Dendritic cell treated with granulocyte-macrophage colony-stimulating factor and Interleukin-4, amounts not matched to agents 40 ng/mL and 50 ng/mL, for 4 days (primary cell): ENCODE measurements around the gene C2orf76.
"Not testable (repeated sequence)": the region's sequence is repeated elsewhere in the genome, so short reads cannot be mapped to it uniquely, and the experiment has no call there.

Experiments
- H3K27ac Mint-ChIP-seq: one replicate; pipeline ENCODE4 v1.8.0; 2022; ENCODE audit warnings: mild to moderate bottlenecking, mixed read lengths
- H3K27me3 Mint-ChIP-seq: one replicate; pipeline ENCODE4 v1.8.0; 2022; ENCODE audit warnings: mild to moderate bottlenecking, mixed read lengths
- H3K36me3 Mint-ChIP-seq: one replicate; pipeline ENCODE4 v1.8.0; 2022; ENCODE audit warnings: low read depth, mixed read lengths
- H3K4me1 Mint-ChIP-seq: one replicate; pipeline ENCODE4 v1.8.0; 2022; ENCODE audit warnings: low read depth, mixed read lengths
- H3K4me3 Mint-ChIP-seq: one replicate; pipeline ENCODE4 v1.8.0; 2022; ENCODE audit warnings: mild to moderate bottlenecking, moderate library complexity, mixed read lengths
- H3K9me3 Mint-ChIP-seq: one replicate; pipeline ENCODE4 v1.8.0; 2022; ENCODE audit warnings: mixed read lengths
- intact Hi-C: fragments of 100-400 bp; cut with micrococcal nuclease; formaldehyde crosslinking; loops from one replicate; pipeline ENCODE4 v1.15.0; 2022

The C2orf76 gene

GRCh38 chr2:119389615-119390306, 23.1 kb upstream of the C2orf76 start:
- peaks cover 40% of the 10 kb centered on the region for H3K4me1 Mint-ChIP-seq
- H3K27ac Mint-ChIP-seq = peak overlapping the region; percentile 73
- no peaks in the 10 kb centered on the region for H3K9me3 Mint-ChIP-seq
- H3K4me3 Mint-ChIP-seq = no peak overlapping the region
- no peaks in the 10 kb centered on the region for H3K27me3 Mint-ChIP-seq
- H3K36me3 Mint-ChIP-seq = no peaks in the 10 kb centered on the region
- intact Hi-C loops = no loop called here

- H3K4me3 Mint-ChIP-seq = no peak overlapping the region
- H3K36me3 Mint-ChIP-seq = no peaks in the 10 kb centered on the region
- intact Hi-C loops = no loop called here
- H3K27ac Mint-ChIP-seq = peak overlapping the region; percentile 84
- no peaks in the 10 kb centered on the region for H3K27me3 Mint-ChIP-seq
- H3K9me3 Mint-ChIP-seq = no peaks in the 10 kb centered on the region
- peaks cover 45% of the 10 kb centered on the region for H3K4me1 Mint-ChIP-seq
Measured at GRCh38 chr2:119387381-119388129, 20.9 kb upstream of the C2orf76 start.

GRCh38 chr2:119385466-119385865, 18.8 kb upstream of the C2orf76 start:
- intact Hi-C loops = no loop called here
- H3K27me3 Mint-ChIP-seq = no peaks in the 10 kb centered on the region
- no peak overlapping the region for H3K27ac Mint-ChIP-seq
- no peak overlapping the region for H3K4me3 Mint-ChIP-seq
- no peaks in the 10 kb centered on the region for H3K36me3 Mint-ChIP-seq
- no peaks in the 10 kb centered on the region for H3K9me3 Mint-ChIP-seq
- peaks cover 45% of the 10 kb centered on the region for H3K4me1 Mint-ChIP-seq

DNA sequence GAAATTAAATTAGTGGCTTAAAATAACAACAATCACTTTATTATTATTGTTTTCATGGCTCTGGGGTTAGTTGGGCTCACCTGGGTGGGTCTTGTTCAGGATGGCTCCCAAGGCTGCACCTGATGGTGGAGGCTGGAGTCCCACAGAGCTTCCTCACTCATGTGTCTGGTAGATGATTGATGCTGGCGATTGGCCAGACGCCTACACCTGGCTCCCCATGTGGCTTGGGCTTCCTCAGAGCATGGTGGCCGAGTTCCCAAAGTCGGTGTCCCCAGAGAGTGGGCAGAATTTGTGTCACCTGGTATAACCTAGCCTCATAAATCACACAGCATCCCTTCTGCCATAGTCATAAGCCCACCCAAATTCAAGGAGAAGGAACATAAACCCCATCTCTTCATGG, 18.3 kb upstream of the C2orf76 start:
- H3K27ac Mint-ChIP-seq = no peak overlapping the region
- intact Hi-C loops = no loop called here
- H3K36me3 Mint-ChIP-seq = no peaks in the 10 kb centered on the region
- no peak overlapping the region for H3K4me3 Mint-ChIP-seq
- peaks cover 43% of the 10 kb centered on the region for H3K4me1 Mint-ChIP-seq
- H3K9me3 Mint-ChIP-seq = no peaks in the 10 kb centered on the region
- H3K27me3 Mint-ChIP-seq = no peaks in the 10 kb centered on the region

DNA sequence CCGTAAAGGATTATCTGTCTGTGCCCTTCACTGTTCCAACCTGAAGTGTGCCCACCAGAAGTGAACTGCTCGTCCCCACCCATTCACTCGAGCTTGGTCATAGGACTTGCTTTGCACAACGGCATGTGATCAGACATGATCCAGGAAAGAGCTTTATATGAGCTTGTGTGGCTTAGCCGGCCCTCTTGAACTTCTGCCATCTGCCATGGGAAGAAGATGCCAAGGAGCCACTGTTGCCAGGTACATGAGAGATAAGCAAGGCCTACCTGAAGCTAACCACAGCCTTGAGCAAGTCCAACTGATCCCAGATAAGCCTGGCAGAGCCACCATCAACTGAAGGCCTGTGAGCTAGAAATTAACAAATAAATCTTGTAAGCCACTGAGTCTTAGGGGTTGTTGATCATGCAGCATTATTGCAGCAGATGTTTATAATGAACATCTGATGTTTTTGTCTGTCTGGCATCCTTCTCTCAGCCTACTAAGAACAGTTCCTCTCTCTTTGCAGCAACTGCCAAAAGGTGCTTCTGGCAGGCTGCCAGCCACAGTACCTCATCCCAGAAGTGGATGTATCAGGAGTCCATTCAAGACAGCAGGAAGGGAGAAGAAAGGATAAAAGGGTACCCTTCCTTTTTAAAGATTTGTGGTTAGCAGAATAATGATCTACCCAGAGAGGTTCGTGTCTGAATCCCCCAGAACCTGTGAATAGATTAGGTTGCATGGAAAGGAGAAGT, 16.9 kb upstream of the C2orf76 start:
- no peak overlapping the region for H3K27ac Mint-ChIP-seq
- H3K27me3 Mint-ChIP-seq = no peaks in the 10 kb centered on the region
- no peak overlapping the region for H3K4me3 Mint-ChIP-seq
- intact Hi-C loops = no loop called here
- no peaks in the 10 kb centered on the region for H3K9me3 Mint-ChIP-seq
- H3K4me1 Mint-ChIP-seq = peaks cover 30% of the 10 kb centered on the region
- no peaks in the 10 kb centered on the region for H3K36me3 Mint-ChIP-seq

GRCh38 chr2:119378566-119378965, 11.9 kb upstream of the C2orf76 start:
- no peak overlapping the region for H3K27ac Mint-ChIP-seq
- peaks cover 17% of the 10 kb centered on the region for H3K36me3 Mint-ChIP-seq
- peaks cover 9% of the 10 kb centered on the region for H3K9me3 Mint-ChIP-seq
- no peak overlapping the region for H3K4me3 Mint-ChIP-seq
- H3K27me3 Mint-ChIP-seq = no peaks in the 10 kb centered on the region
- H3K4me1 Mint-ChIP-seq = peaks cover 19% of the 10 kb centered on the region
- intact Hi-C loops = no loop called here

DNA sequence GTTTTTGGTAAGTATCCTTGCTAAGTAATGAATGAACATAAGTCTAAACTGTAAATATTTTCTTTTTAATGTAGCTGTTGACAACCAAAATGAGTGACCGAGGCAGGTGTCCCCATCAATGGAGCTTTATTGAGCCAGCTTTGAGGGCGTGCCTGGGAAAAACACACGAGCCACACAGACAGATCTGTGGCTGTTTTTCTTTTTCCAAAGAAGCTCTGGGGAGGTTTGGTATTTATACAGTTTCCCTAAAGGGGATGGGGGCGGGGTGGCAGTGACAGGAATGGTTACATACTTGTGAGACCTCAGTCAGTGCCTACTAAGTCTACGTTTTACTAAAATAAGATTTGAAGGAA, 11.3 kb upstream of the C2orf76 start:
- intact Hi-C loops = no loop called here
- Mint-ChIP-seq H3K27ac (no peak overlapping the region), H3K36me3 (peaks cover 23% of the 10 kb centered on the region)

GRCh38 chr2:119377294-119377992, 10.8 kb upstream of the C2orf76 start:
- H3K4me3 Mint-ChIP-seq = no peak overlapping the region
- H3K36me3 Mint-ChIP-seq = peaks cover 28% of the 10 kb centered on the region
- H3K27me3 Mint-ChIP-seq = no peaks in the 10 kb centered on the region
- no peak overlapping the region for H3K27ac Mint-ChIP-seq
- peaks cover 30% of the 10 kb centered on the region for H3K4me1 Mint-ChIP-seq
- intact Hi-C loops = no loop called here
- H3K9me3 Mint-ChIP-seq = peaks cover 13% of the 10 kb centered on the region

More for the DNA sequence above, 11.3 kb upstream of the C2orf76 start:
- Mint-ChIP-seq H3K27me3 (no peaks in the 10 kb centered on the region), H3K9me3 (peaks cover 13% of the 10 kb centered on the region), H3K4me3 (no peak overlapping the region), H3K4me1 (peaks cover 25% of the 10 kb centered on the region)

DNA sequence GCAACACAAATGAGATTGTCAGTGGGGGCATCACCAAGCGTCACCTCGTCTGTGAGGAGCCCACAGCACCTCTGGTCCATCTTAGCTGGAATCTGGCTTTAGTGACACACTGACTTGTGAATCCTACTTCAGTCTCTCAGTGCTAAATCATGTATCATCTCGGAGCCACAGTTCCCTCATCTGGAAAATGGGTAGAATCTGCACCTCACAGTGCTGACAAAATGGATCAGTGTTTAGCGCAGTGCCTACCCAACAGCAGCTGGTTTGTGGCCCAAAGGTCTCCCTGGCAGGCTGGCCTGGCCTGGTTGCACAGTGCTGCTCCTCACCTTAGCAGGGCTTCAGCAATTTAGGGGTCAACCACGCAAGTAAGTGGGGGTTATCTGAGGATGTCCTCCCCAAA, 10.2 kb upstream of the C2orf76 start:
- Mint-ChIP-seq H3K4me1 (peaks cover 30% of the 10 kb centered on the region), H3K36me3 (peaks cover 34% of the 10 kb centered on the region), H3K27me3 (no peaks in the 10 kb centered on the region), H3K27ac (no peak overlapping the region), H3K4me3 (no peak overlapping the region), H3K9me3 (peaks cover 13% of the 10 kb centered on the region)
- intact Hi-C loops = no loop called here

DNA sequence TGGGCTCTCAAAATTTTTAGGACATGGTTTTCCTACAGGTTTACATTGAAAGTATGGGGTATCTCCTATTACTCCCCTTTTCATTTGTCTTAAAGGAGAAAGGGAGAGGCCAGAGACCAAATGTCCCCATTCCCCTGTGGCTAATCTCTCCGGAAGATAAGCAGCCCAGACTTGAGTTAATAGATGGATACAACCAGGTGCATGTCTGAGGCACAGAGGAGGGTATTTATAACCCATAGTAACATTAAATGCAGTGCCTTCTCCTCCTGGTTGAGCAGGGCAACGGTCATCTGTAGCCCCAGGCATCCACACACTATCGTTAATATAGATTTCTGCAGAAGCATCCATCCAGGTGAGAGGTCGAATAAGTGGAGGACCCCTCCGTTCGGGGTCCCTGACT, 9.8 kb upstream of the C2orf76 start:
- peaks cover 13% of the 10 kb centered on the region for H3K9me3 Mint-ChIP-seq
- intact Hi-C loops = not testable (repeated sequence)

DNA sequence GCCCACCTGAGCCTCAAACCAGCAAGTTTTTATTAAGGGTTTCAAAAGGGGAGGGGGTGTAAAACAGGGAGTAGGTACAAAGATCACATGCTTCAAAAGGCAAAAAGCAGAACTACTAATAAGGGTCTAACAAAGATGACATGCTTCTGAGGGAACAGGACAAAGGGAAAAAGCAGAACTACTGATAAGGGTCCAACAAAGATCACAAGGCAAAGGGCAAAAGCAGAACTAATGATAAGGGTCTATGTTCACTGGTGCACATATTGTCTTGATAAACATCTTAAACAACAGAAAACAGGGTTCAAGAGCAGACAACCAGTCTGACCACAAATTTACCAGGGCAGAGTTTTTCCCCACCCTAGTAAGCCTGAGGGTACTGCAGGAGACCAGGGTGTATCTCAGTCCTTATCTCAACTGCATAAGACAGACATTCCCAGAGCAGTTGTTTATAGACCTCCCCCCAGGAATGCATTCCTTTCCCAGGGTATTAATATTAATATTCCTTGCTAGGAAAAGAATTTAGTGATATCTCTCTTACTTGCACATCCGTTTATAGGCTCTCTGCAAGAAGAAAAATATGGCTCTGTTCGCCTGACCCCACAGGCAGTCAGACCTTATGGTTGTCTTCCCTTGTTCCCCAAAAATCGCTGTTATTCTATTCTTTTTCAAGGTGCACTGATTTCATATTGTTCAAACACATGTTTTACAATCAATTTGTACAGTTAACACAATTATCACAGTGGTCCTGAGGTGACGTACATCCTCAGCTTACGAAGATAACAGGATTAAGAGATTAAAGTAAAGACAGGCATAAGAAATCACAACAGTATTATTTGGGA, 7.5 kb upstream of the C2orf76 start:
- Mint-ChIP-seq H3K36me3 (peaks cover 61% of the 10 kb centered on the region), H3K27ac (peak overlapping the region; percentile 5), H3K4me1 (peaks cover 37% of the 10 kb centered on the region), H3K9me3 (peaks cover 13% of the 10 kb centered on the region)
- H3K27me3 Mint-ChIP-seq, H3K4me3 Mint-ChIP-seq, intact Hi-C loops: not testable (repeated sequence)

More for the DNA sequence above, 9.8 kb upstream of the C2orf76 start:
- Mint-ChIP-seq H3K4me1 (peaks cover 30% of the 10 kb centered on the region), H3K36me3 (peaks cover 38% of the 10 kb centered on the region)
- not testable (repeated sequence) for H3K4me3 Mint-ChIP-seq, H3K27me3 Mint-ChIP-seq, H3K27ac Mint-ChIP-seq

GRCh38 chr2:119372778-119373568, 6.3 kb upstream of the C2orf76 start:
- intact Hi-C loops = no loop called here
- Mint-ChIP-seq H3K27ac (peak overlapping the region; percentile 5), H3K36me3 (peaks cover 73% of the 10 kb centered on the region)

More at GRCh38 chr2:119372778-119373568, 6.3 kb upstream of the C2orf76 start:
- Mint-ChIP-seq H3K4me3 (no peak overlapping the region), H3K27me3 (no peaks in the 10 kb centered on the region), H3K4me1 (peaks cover 43% of the 10 kb centered on the region), H3K9me3 (peaks cover 13% of the 10 kb centered on the region)
